LNCaP clone FGC (cell line): ENCODE data around the gene URB1.

ENCODE experiments used
- DNase-seq: peaks from one replicate; pipeline ENCODE4 v3.0.0-alpha.2; 2011; ENCODE audit warnings: low read depth
- H3K4me3 ChIP-seq: 2 replicates; pipeline ENCODE4 v1.5.1; 2011; ENCODE audit warnings: mild to moderate bottlenecking, low read depth, low read length, control low read depth
- TF ChIP-seq, protein P1 (sequence below): IDR thresholded peaks from 2 replicates; pipeline ENCODE4 v1.5.1; 2012; ENCODE audit warnings: mild to moderate bottlenecking; ENCODE audit not compliant: control insufficient read depth, insufficient read depth; ENCODE audit errors: extremely low read depth

The URB1 gene

DNA sequence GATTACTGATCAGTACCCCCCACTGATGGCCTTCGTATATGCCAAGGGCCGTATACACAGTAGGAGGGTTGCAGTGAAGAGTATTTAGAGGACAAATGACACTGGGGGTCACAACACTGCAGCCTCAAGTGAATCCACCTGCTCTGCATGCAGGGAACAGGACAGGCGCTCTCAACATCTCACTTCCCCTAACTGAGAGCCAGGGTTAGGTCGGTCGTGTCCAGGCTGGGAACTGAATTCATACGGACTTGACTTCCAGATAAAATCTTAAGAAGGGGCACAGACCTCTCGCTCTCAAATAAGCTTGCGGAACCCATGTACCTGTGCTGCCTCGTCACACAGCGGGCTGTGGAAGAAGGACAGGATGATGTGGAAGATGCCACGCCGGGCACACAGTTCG lies 71.3 kb downstream of the URB1 start:
- no peak overlapping the region for H3K4me3 ChIP-seq
- no peak for DNase-seq
- TF ChIP-seq, protein P1, sequence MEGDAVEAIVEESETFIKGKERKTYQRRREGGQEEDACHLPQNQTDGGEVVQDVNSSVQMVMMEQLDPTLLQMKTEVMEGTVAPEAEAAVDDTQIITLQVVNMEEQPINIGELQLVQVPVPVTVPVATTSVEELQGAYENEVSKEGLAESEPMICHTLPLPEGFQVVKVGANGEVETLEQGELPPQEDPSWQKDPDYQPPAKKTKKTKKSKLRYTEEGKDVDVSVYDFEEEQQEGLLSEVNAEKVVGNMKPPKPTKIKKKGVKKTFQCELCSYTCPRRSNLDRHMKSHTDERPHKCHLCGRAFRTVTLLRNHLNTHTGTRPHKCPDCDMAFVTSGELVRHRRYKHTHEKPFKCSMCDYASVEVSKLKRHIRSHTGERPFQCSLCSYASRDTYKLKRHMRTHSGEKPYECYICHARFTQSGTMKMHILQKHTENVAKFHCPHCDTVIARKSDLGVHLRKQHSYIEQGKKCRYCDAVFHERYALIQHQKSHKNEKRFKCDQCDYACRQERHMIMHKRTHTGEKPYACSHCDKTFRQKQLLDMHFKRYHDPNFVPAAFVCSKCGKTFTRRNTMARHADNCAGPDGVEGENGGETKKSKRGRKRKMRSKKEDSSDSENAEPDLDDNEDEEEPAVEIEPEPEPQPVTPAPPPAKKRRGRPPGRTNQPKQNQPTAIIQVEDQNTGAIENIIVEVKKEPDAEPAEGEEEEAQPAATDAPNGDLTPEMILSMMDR, result no peak

DNA sequence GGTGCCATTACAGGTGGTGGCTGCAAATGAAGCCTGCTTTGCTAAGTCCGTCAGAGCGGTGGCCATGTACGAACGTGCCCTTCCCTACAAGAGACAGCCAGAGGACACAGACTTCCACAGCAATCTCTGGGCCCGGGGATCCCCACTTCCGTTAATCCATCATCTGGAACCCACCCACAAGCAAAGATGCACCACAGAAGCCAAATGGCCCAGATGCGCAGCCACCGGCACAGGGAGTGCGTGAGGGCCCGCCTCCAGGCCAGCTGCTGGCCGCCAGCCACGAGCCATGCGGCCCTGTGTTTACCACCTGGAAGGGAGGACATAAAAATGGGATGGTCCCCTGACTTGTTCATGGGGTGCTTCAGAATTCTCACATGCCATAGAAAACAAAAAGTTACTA lies 72.1 kb downstream of the URB1 start:
- DNase-seq, result no peak
- H3K4me3 ChIP-seq, result no peak overlapping the region
- TF ChIP-seq, protein P1, result no peak

DNA sequence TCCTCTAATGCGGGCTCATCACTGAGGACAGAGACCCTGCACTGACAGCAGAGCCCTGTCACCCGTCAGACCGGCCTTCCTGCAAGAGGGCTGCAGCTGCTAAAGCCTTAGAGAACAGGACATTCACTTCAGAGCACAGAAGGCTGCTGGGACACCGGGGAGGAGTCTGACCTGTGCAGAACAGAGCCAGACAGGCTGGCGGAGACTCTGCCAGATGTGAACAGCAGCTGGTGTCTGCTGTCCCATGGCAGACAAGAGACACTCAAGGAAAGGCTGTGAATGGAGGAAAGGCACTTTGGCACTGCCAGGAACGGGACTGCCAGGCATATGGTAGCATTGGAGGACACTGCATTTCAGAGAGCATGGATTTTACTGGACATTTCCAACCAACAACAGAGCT lies 72.8 kb downstream of the URB1 start:
- no peak overlapping the region for H3K4me3 ChIP-seq
- no peak for DNase-seq
- TF ChIP-seq, protein P1, result no peak

DNA sequence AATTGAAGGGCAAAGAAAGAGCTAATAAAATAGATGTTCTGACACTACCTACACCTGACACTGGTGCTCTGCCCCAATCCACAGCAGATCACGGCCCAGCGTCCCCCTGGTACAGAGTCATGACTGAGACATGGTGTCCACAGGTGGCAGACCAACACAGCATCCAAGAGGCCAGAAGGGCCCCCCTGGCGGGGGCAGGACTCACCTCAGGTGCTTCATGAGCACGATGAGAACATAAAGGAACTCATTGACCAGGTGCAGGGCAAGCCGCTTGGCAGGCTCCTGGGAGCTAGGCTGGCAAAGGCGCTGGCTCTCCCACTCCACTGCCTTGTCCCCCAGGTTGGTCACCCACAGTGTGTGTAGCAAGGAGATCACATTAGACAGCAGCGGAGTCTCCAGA lies 73.8 kb downstream of the URB1 start:
- TF ChIP-seq, protein P1, result no peak
- H3K4me3 ChIP-seq, result no peak overlapping the region
- DNase-seq, result no peak

DNA sequence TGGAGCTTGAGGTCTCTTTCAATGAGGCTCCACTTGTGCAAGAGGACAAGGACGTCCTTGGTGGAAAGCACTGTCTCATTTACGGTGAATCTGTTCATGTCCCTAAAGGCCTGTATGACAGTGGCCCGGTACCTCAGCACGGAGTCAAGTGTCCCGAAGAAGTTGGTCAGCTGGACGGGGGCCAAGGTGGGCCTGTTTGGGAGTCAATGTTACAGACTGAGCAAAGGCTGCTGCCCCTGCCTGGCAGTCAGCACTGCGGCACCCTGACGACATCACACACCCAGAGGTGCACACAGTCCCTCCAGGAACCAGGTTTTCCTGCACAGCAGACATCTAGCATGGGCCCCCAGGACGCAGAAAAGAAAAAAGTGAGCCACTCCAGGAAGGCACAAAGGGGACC lies 75.1 kb downstream of the URB1 start:
- TF ChIP-seq, protein P1, result no peak
- H3K4me3 ChIP-seq, result no peak overlapping the region
- no peak for DNase-seq

DNA sequence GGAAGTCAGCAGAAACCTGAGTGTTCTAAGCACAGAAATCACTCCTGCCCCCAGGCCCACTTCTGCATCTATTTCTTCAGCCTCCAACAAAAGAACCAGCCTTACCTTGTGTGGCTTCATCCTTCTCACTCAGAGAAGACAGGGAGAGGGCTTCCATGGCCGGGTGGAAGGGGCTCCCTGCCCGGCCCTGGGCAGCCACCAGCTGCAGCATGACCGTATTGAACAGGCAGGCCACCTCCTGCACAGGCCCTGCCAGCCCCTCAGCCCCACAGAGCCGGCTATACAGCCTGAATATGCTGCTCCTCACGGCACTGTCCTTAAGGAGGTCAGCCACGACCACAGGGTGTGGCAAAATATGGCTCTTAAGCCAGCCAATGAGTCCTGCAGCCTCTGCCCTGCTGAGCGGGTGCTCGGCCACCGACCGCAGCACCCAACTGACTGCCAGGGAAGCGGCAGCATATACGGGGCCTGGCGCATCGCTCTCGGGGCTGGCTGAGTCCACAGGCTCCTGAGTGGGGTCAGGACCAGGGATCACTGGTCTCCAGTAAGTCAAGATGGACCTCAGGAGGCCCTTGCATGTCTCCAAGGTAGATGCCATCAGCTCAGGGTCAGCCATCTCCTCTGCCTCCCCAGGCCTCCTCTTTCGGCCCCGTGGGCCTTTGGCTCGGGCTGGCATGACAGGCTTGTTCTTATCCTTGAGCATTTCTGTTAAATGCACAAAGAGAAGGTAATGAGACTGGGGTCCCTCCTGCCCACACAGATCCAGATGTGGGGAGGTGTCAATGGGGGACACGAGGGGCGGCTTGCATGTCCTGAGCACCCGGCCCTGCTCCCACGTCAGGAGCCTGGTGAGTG lies 76.2 kb downstream of the URB1 start:
- no peak for DNase-seq
- TF ChIP-seq, protein P1, result no peak

More for the DNA sequence above, 76.2 kb downstream of the URB1 start:
- no peak overlapping the region for H3K4me3 ChIP-seq
